Upper lobe of left lung (tissue), 4 donors: ENCODE results near the gene ATOSA.

ENCODE experiments used
- CTCF ChIP-seq, 6 experiments: fragments of 450-650 bp in 4 of 6; fragments of 200-600 bp in 2 of 6; sonication (generic) in 2 of 6; IDR thresholded peaks; one replicate each; pipeline ENCODE4 v1.5.1; 2016 to 2019; ENCODE audit warnings: antibody characterized with exemption in 6 of 6
- POLR2A ChIP-seq, 4 donors: fragments of 450-650 bp; IDR thresholded peaks; one replicate each; pipeline ENCODE4 v1.5.1; 2016 to 2017; ENCODE audit warnings: antibody characterized with exemption in 4 of 4, mild to moderate bottlenecking in 2 of 4

GRCh38 chr15:52674831-52675230 lies 4.4 kb downstream of the ATOSA start:
- no peak for TF ChIP-seq POLR2A (IDR thresholded peaks at IDR 0.05)
- no peak for TF ChIP-seq CTCF (IDR thresholded peaks at IDR 0.05)
